Measurements from ENCODE around the gene HYAL3.

HYAL3 gene, protein sequence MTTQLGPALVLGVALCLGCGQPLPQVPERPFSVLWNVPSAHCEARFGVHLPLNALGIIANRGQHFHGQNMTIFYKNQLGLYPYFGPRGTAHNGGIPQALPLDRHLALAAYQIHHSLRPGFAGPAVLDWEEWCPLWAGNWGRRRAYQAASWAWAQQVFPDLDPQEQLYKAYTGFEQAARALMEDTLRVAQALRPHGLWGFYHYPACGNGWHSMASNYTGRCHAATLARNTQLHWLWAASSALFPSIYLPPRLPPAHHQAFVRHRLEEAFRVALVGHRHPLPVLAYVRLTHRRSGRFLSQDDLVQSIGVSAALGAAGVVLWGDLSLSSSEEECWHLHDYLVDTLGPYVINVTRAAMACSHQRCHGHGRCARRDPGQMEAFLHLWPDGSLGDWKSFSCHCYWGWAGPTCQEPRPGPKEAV

GRCh38 chr3:50298836-50299637, at the start of gene HYAL3, which contains the start of gene NAA80:
TSS of gene HYAL3 (minus strand) at chr3:50299405. CDS start at chr3:50295602, 3,803 bp downstream.
TSS of gene NAA80 (minus strand) at chr3:50299405. CDS start at chr3:50297463, 1,942 bp downstream.
- peak; percentile 99 to 100 for DNase-seq

DNA sequence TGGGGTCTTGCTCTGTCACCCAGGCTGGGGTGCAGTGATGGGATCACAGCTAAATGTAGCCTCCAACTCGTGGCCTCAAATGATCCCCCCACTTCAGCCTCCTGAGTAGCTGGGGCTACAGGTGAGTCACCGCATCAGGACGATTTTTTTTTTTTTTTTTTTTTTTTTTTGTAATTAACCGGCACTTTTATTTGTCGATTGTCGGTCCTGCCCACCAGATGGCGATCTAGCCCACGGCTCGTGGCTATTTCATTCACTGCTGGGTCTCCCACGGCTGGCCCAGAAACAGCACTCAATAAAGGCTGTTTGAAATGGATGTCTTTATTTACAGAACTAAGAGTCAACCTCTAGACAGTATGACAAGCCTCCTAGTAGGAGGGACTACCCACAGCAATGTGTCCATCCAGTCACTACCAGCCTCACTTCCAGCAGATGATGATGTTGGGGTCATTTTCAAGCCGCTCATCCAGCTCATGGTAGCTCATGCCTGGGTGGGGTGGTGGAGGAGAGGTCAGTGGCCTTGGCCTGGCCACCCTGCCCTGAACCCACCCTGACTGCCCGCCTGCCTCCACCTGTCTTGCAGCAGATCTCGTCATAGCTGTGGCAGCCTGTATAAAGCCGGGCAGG, 48.1 kb upstream of the HYAL3 start:
- peak; percentile 53 to 79 for DNase-seq

DNA sequence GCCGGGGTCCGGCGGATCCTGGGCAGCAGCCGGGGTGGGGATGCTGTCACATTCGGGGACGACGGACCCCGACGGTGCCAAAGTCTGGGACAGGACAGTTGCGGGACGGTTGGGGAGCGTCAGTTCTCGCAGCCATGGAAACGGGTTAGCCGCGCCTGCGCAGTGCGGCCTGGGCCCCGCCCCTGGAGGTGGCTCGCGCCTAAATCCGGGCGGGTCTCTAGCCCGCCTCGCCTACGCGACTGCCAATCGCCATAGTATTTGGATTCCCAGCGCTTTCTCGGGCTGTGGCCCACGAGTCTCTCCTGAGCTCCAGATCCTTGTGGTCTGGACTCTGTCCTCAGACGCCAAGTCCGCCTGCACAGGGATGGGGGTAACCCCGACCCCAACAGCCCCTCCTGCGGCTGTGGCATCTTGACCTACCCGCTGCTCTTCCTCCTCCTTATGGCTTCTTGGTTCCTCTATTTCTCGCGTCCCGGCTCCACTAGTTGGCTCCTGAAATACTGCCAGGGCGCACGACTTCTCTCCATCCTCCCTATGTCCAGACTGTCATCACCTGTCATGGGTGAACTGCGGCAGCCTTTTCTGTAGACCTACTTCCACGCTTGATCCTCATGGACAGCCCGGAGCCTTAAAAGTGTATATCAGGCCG, 46.5 kb upstream of the HYAL3 start, which contains the start of gene ZMYND10:
Gene ZMYND10 (minus strand): TSS at position 147 of the 649 bp plus-strand sequence. CDS start 153 bp downstream, outside the sequence.
- peak; percentile 72 to 88 for DNase-seq

DNA sequence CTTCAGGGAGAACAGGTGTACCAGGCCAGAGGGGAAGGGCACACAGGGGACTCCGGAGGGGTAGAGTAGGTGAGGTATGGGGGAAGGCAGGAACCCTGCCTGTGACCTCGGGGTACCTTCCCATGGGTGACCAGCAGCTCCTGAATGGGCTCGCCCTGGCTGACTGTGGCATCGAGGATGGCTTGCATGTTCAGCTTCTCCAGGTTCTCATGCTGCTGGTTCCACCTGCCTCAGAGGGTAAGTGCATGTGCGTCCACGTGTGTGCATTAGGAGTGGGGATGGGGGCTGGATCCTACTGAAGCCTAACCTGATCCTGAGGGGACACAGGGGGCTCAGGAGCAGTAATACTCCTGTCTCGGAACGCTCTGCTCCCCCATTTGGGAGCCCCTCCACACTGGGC, 45.8 kb upstream of the HYAL3 start:
- DNase-seq = no peak

DNA sequence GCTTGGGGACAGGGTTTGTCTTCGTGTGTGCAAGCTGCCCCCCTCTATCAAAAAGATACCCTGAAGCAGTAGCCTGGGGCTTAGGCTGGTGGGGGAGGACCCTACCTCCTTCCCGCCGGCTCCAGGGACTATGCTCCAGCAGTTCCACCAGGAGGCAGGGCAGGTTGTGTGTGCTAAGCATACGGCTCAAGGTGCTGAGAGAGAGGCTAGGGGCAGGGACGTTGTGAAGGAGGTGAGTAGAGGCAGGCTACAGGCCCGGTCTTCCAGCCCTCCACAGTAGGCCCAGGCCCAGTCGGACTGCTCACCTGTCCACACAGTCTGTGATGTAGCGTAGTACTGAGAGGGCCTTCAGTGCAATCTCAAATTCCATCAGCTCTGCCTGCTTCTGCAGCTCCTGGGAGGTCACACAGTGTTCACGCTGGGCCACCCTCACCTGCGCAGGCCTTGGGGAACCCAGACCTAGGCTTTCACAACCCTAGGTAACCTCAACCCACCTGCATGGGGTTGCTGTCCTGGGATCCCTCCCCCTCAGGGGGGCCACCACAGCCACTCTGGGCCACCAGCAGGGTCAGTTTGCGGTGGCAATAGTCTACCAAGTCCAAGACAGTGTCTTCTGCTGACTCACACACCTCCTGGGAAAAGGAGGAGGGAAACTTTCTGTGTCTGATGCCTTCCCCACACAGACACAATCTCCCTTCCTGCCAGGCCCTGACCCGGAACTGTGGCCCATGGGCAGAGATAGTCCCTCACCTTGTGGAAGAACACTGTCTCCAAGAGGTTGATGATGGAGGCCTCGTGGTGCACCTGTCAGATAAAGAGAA, 43.8 kb upstream of the HYAL3 start:
- DNase-seq = no peak

- DNase-seq = no peak
Measured at GRCh38 chr3:50341996-50342650, 42.9 kb upstream of the HYAL3 start.

GRCh38 chr3:50341537-50341936, 42.3 kb upstream of the HYAL3 start:
- DNase-seq = no peak

DNA sequence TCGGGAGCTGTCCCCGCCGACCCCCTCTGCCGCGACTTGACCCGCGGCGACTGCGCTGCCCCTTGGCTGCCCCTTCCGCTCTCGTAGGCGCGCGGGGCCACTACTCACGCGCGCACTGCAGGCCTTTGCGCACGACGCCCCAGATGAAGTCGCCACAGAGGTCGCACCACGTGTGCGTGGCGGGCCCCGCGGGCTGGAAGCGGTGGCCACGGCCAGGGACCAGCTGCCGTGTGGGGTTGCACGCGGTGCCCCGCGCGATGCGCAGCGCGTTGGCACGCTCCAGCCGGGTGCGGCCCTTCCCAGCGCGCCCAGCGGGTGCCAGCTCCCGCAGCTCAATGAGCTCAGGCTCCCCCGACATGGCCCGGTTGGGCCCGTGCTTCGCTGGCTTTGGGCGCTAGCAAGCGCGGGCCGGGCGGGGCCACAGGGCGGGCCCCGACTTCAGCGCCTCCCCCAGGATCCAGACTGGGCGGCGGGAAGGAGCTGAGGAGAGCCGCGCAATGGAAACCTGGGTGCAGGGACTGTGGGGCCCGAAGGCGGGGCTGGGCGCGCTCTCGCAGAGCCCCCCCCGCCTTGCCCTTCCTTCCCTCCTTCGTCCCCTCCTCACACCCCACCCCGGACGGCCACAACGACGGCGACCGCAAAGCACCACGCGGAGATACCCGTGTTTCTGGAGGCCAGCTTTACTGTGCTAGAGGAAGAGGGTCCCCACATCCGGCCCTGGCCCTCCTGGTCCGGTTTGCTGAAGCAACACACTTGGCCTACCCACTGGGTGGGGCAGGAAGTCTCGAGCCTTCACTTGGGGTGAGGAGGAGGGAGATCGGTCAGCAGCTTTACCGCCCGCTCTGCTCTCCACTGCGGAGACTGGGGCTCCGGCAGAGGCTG, 41.5 kb upstream of the HYAL3 start, which contains the start of gene RASSF1:
Gene RASSF1 (minus strand): TSS at position 389 of the 882 bp plus-strand sequence. CDS start 31 bp downstream, at position 358.
- peak; percentile 57 to 72 for DNase-seq

DNA sequence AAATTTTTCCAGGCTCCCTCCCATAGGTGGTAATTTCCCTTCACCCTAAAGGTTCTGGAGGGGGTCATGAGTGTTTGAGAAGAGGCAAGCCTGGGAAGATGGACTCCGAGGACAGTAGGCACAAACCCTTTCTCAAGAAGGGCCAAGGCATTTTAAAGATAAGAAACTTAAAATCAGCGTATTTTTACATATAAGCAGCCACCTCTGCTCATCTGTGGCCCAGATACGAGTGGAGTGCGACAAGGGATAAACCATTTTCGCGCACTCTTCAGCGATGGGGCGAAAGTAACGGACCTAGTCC, 40.9 kb upstream of the HYAL3 start:
- no peak for DNase-seq

DNA sequence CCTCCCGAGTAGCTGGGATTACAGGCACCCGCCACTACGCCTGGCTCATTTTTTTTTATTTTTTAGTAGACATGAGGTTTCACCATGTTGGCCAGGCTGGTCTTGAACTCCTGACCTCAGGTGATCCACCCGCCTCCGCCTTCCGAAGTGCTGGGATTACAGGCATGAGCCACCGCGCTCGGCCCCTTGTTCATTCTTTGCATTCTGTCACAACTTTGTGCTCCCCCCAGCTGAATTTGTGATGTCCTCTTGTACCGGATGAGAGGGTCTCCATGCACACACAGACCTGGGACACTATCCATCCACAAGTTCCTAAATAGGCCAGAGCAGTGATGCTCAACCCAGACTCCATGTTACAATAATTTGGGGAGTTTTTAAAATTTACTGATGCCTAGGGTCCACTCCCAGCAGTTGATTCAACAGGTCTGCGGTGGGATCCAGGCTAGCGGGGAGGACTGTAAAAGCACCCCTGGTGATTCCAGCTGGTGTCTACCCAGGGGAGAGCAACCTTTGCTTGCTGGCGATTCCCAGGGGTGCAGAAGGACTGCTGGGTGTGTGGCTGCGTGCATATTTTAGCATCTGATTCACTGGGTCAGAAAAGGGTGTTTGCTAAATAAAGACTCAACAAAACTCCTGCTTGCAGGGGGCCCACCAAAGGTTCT, 40.4 kb upstream of the HYAL3 start:
- no peak for DNase-seq

GRCh38 chr3:50338965-50339364, 39.8 kb upstream of the HYAL3 start:
- DNase-seq = peak in 1 of 2 donors; percentile 56

- peak; percentile 99 for DNase-seq
Measured at GRCh38 chr3:50337175-50337861, 38.1 kb upstream of the HYAL3 start.

GRCh38 chr3:50336452-50337174, 37.4 kb upstream of the HYAL3 start:
- no peak for DNase-seq

DNA sequence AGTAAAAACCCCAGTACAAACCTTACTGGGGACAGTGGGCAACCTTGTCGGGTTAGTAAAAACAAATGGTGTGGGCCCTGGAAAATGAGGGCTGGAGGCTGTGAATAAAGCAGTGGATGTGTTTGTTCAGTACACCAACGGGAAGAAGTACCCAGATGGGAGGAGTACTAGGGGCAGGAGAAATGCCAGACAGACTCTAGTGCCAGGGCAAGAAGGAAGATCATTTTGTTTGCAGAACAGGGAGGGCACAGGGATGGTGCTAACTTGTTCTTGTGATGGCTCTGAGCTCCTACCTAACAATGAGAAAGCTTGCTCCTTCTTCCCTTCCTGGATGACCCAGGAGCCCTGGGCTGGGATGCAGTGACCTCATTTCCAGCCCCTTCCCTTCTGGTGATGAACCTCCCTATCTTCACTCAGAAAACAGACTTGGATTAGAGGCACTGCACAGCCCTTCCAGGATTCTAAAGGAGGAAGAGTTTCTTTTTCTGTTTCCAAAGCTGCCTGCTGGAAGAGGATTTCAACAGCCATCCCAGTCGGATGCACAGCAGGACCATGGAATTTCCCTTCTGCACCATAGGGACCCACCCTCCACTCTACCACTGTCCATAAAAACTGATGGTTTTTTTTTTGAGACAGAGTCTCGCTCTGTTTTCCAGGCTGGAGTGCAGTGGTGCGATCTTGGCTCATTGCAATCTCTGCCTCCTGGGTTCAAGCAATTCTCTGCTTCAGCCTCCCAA, 35.3 kb upstream of the HYAL3 start:
- DNase-seq = no peak

DNA sequence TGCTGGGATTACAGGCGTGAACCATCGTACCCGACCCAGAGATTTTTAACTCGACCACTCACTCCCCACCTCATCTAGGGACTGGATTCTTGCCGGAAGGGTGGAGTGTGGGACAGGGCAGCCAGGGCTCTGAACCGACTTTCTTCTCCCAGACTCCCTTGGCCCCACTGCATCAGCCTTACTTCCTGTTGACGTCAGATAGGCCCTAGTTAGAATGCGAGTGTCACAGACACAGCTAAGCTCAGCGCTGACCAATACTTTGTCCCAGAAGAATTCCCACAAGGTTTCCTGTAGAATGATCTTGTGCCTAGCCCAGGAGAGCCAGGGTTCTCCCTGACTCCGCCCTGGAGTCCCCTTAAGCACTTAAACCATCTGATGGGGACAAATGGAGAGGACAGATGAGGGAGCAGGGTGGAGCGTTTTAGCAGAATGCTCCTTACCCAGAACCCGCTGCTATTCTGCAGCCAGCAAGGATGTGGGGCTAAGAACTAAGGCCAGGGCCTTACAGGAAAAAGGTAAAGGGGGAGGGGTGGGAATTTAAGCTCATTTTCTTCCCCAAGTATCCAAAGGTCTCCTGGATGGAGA, 34.6 kb upstream of the HYAL3 start:
- no peak for DNase-seq

- DNase-seq = no peak
Measured at GRCh38 chr3:50331364-50331907, 32.2 kb upstream of the HYAL3 start.

- DNase-seq = no peak
Measured at GRCh38 chr3:50330330-50330729, 31.1 kb upstream of the HYAL3 start.
